SH-SY5Y (cell line): ENCODE data around the gene MMAB.

Source experiments
- GATA2 ChIP-seq: IDR thresholded peaks from 2 replicates; pipeline ENCODE4 v1.6.1; 2011; ENCODE audit warnings: mild to moderate bottlenecking, low read depth, low read length
- GATA3 ChIP-seq: IDR thresholded peaks from 2 replicates; pipeline ENCODE4 v1.6.1; 2011; ENCODE audit warnings: low read depth, mild to moderate bottlenecking, low read length, moderate library complexity

DNA sequence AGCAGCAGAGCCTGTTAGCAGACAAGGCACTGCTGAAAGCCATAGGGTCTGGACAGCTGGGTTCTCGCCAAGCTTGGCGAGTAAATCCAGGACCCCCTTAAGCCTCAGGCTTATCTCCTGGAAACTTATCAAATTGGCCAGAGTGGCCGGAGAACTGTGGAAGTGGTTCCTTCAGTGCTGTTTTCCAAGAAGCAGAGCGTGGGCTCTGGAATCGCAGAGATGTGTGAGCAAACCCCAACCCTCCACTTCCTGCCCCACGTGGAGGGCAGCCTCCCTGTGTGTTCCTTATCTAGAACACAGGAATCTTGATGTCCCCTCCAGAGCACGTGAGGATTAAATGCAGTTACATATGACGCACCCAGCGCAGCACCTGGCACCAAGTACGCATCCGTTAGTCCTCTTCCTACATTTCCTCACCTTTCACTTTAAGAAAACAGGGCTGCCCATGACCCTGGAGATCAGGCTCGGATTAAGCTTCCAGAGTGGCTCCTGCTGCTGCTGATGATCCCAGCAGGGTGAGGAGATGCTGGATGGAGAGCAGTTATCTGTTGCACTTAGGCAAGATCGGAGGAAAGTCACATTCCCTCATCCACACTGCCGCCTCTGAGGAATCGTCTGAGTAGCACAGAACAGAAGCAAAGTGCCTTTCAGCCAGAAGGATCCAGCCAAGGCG lies 35.0 kb downstream of the MMAB start:
- TF ChIP-seq GATA2: peak; percentile 82
- no peak for TF ChIP-seq GATA3
